ENCODE measurements around the gene FRMD5.

Gene FRMD5

DNA sequence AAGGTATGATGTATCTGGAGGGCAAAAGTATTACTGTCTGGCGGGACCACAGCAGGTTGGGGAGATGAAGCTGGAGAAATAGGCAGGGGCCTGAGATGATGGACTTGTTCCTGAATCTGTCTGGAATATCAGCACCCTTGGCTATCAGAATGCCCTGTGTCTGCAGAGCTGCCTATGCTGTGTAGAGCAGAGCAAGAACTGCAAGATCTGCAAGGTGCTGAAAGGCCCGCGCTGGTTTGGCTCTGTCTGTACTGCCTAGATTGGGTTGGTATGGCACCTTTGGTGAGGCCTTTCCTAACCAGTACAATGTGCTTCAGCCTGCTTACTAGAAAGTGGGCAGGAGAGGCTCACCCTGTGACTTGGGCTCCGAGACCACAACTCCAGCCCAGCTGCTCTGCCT, 271.5 kb downstream of the FRMD5 start:
- no peak overlapping the region for H3K4me3 ChIP-seq (replicated peaks; ENCODE audit: low read depth, low read length)
- TF ChIP-seq, protein P1, sequence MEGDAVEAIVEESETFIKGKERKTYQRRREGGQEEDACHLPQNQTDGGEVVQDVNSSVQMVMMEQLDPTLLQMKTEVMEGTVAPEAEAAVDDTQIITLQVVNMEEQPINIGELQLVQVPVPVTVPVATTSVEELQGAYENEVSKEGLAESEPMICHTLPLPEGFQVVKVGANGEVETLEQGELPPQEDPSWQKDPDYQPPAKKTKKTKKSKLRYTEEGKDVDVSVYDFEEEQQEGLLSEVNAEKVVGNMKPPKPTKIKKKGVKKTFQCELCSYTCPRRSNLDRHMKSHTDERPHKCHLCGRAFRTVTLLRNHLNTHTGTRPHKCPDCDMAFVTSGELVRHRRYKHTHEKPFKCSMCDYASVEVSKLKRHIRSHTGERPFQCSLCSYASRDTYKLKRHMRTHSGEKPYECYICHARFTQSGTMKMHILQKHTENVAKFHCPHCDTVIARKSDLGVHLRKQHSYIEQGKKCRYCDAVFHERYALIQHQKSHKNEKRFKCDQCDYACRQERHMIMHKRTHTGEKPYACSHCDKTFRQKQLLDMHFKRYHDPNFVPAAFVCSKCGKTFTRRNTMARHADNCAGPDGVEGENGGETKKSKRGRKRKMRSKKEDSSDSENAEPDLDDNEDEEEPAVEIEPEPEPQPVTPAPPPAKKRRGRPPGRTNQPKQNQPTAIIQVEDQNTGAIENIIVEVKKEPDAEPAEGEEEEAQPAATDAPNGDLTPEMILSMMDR (IDR thresholded peaks at IDR 0.05; ENCODE audit: low read depth, low read length, missing control alignments), result no peak
- no peak for DNase-seq (ENCODE audit: extremely low read depth, low read depth)

DNA sequence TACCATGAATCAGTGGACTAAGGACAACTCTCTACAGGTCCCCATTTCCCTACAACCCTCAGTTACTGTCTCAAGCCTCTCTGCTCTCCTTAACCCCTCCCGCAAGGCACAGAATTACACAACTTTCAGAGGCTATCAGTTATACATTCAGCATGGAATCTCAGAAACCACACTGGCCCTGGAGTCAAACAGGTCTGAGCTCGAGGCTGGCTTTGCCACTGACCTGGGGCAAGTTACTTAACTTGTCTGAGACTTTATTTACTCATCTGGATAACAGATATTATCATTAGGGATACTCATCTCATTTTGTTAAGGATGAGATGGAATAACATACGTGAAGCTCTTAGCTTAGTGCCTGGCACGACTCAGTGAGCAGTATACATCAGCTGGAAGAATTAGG, 273.1 kb downstream of the FRMD5 start:
- H3K4me3 ChIP-seq (replicated peaks; ENCODE audit: low read depth, low read length), result no peak overlapping the region
- no peak for DNase-seq (ENCODE audit: extremely low read depth, low read depth)
- TF ChIP-seq, protein P1 (IDR thresholded peaks at IDR 0.05; ENCODE audit: low read depth, low read length, missing control alignments), result no peak

DNA sequence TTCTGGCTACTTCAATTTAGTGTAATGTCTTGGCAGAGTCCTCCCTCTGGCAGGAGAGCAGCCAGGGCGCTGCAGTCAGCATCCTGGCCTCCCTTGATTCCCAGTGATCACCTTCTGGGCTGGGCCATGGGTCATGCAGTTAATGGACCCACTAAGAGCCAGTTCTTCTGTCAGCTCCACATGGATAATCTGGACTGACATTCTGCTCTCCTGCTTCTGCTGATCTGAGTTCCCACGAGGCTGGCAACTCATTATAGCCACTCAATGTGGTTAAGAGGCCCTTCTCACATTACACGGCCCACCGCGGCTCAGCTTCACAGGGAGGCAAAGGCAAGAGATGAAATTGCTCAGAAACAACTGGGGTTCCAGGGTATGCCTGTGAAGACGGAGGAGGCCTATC, 274.3 kb downstream of the FRMD5 start:
- no peak overlapping the region for H3K4me3 ChIP-seq (replicated peaks; ENCODE audit: low read depth, low read length)
- no peak for DNase-seq (ENCODE audit: extremely low read depth, low read depth)
- TF ChIP-seq, protein P1 (IDR thresholded peaks at IDR 0.05; ENCODE audit: low read depth, low read length, missing control alignments), result no peak

DNA sequence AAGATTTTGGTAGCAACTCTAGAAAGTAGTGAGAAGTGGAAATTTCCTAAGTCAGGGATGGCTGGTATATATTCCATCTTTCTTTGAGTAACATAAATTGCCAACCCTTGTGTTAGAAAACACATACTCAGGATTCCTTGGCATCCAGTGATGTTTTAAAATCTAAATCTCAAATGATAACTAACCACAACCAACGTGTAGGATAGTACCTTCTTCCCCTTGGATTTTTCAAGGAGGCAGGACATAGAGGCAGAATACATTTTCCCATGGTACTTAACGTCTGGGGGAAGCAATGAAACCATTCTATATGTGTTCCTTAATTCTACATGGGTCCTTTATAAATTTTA, 274.8 kb downstream of the FRMD5 start:
- DNase-seq (ENCODE audit: extremely low read depth, low read depth), result no peak
- no peak overlapping the region for H3K4me3 ChIP-seq (replicated peaks; ENCODE audit: low read depth, low read length)
- TF ChIP-seq, protein P1 (IDR thresholded peaks at IDR 0.05; ENCODE audit: low read depth, low read length, missing control alignments), result no peak

DNA sequence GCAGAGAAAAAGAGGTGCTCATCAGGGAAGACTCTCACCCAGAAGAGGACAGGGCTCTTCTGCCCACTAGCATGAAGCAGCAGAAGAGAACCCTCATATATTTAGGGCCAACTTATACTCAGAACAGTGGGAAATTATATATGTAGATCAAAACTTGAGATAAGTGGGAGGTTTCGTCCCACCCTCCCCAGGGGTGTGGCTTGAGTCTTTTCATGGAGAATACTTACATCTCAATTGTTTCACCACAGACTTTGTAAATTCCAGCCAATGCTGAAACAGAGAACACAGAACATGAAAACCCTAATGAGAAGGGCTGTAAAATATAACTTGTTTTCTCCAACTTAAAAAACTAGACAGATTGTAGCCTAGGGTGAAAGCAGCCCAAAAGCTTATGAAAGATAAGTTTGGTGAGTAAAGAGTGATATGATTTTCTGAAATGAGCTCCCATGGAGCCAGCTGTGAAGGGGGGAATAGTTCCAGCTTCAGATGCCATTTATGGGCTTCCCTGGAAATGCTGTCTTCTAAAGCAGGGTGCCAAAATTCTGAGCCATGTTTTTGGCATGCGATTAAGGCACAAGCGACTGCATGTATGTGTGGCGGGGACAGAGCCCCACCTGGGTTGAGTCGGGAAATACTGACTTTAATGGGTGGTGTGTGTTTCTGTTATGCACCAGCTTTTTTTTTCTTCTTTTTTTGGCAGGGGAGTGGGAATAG, 275.4 kb downstream of the FRMD5 start:
- TF ChIP-seq, protein P1 (IDR thresholded peaks at IDR 0.05; ENCODE audit: low read depth, low read length, missing control alignments), result no peak
- no peak overlapping the region for H3K4me3 ChIP-seq (replicated peaks; ENCODE audit: low read depth, low read length)
- DNase-seq (ENCODE audit: extremely low read depth, low read depth), result no peak

DNA sequence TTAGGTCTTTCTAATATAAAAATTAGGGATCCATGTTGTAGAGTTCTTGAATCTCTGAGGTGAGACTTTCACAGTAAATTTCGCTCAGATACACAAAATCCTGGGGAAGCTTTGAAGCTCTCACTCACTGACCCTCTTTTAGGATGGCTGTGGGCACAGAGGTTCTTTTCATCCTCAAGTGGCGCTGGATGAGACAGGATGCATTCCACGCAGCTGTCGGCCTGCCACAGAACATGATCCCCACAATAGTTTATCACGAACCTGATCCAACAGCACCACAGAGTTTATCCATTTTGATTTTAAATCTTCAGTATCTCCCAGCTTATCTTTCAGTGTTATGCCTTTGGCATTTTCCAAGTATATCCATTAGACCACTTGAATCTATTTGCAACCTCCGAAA, 276.4 kb downstream of the FRMD5 start:
- no peak overlapping the region for H3K4me3 ChIP-seq (replicated peaks; ENCODE audit: low read depth, low read length)
- DNase-seq (ENCODE audit: extremely low read depth, low read depth), result no peak
- TF ChIP-seq, protein P1 (IDR thresholded peaks at IDR 0.05; ENCODE audit: low read depth, low read length, missing control alignments), result no peak

DNA sequence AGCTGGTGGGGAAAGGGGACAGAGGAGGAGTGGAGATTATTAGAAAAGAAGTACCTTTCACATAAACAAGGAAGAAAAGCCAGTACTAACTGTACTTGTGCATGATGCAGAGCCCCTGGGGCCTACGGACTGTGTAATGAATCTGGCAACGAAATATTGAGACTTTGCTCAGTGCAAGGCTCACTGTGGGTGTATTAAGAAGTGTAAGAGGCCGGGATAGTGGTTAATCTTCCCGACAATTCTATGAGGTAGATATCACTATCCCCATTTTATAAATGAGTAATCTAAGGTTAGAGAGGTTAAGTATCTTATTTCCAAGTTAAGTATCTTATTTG, 278.8 kb downstream of the FRMD5 start:
- no peak overlapping the region for H3K4me3 ChIP-seq (replicated peaks; ENCODE audit: low read depth, low read length)
- DNase-seq (ENCODE audit: extremely low read depth, low read depth), result no peak
- TF ChIP-seq, protein P1 (IDR thresholded peaks at IDR 0.05; ENCODE audit: low read depth, low read length, missing control alignments), result no peak
